Measurements from ENCODE around the gene FCHSD1.

GRCh38 chr5:141691286-141691866 lies 40.2 kb upstream of the FCHSD1 start:
- no peak for TF ChIP-seq POLR2A (IDR thresholded peaks at IDR 0.05)
- TF ChIP-seq, protein P1, sequence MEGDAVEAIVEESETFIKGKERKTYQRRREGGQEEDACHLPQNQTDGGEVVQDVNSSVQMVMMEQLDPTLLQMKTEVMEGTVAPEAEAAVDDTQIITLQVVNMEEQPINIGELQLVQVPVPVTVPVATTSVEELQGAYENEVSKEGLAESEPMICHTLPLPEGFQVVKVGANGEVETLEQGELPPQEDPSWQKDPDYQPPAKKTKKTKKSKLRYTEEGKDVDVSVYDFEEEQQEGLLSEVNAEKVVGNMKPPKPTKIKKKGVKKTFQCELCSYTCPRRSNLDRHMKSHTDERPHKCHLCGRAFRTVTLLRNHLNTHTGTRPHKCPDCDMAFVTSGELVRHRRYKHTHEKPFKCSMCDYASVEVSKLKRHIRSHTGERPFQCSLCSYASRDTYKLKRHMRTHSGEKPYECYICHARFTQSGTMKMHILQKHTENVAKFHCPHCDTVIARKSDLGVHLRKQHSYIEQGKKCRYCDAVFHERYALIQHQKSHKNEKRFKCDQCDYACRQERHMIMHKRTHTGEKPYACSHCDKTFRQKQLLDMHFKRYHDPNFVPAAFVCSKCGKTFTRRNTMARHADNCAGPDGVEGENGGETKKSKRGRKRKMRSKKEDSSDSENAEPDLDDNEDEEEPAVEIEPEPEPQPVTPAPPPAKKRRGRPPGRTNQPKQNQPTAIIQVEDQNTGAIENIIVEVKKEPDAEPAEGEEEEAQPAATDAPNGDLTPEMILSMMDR (IDR thresholded peaks at IDR 0.05): no peak

Measured in uterus (tissue), 2 donors.